Hepatocyte (in vitro differentiated cells): ENCODE results near the gene INO80D. TPM values are rescaled to one million over a fixed set of nuclear protein-coding genes. Genes with fewer than 3 reads are reported as not detected.

Source experiments
- DNase-seq: peaks from one replicate; pipeline ENCODE4 v3.0.0-alpha.2; 2016; ENCODE audit warnings: low spot score
- H2AFZ ChIP-seq: fragments of 200-600 bp; sonication (generic); 2 replicates; pipeline ENCODE4 v1.6.0; 2016; ENCODE audit warnings: antibody characterized with exemption, mild to moderate bottlenecking
- H3K27ac ChIP-seq: fragments of 200-600 bp; sonication (generic); 2 replicates; pipeline ENCODE4 v1.5.1; 2016; ENCODE audit warnings: mild to moderate bottlenecking
- H3K27me3 ChIP-seq: fragments of 200-600 bp; sonication (generic); 2 replicates; pipeline ENCODE4 v1.6.1; 2016
- H3K36me3 ChIP-seq: fragments of 200-600 bp; sonication (generic); replicated peaks from 2 replicates; pipeline ENCODE4 v1.5.1; 2016; ENCODE audit warnings: low read depth; ENCODE audit not compliant: insufficient read depth
- H3K4me1 ChIP-seq: fragments of 200-600 bp; sonication (generic); 2 replicates; pipeline ENCODE4 v1.5.1; 2016; ENCODE audit warnings: mild to moderate bottlenecking, moderate library complexity; ENCODE audit not compliant: insufficient read depth
- H3K4me2 ChIP-seq: fragments of 200-600 bp; sonication (generic); 2 replicates; pipeline ENCODE4 v1.6.0; 2016
- H3K4me3 ChIP-seq: fragments of 200-600 bp; sonication (generic); 2 replicates; pipeline ENCODE4 v1.5.1; 2016; ENCODE audit warnings: mild to moderate bottlenecking
- H3K79me2 ChIP-seq: fragments of 200-600 bp; sonication (generic); 2 replicates; pipeline ENCODE4 v1.6.0; 2017; ENCODE audit warnings: mild to moderate bottlenecking
- H3K9me2 ChIP-seq: fragments of 200-600 bp; sonication (generic); replicated peaks from 2 replicates; pipeline ENCODE4 v1.6.0; 2017; ENCODE audit warnings: mild to moderate bottlenecking; ENCODE audit not compliant: insufficient read depth
- H3K9me3 ChIP-seq: fragments of 200-600 bp; sonication (generic); 2 replicates; pipeline ENCODE4 v1.5.1; 2016; ENCODE audit warnings: low read depth, mild to moderate bottlenecking
- H4K20me1 ChIP-seq: fragments of 200-600 bp; sonication (generic); 2 replicates; pipeline ENCODE4 v1.6.0; 2016; ENCODE audit warnings: mild to moderate bottlenecking; ENCODE audit not compliant: insufficient read depth, poor library complexity, severe bottlenecking
- EZH2 ChIP-seq: fragments of 200-600 bp; sonication (generic); IDR thresholded peaks from 2 replicates; pipeline ENCODE4 v1.6.1; 2016; ENCODE audit warnings: antibody characterized with exemption, mild to moderate bottlenecking, borderline replicate concordance
- EZH2phosphoT487 ChIP-seq: fragments of 200-600 bp; sonication (generic); IDR thresholded peaks from one replicate; pipeline ENCODE4 v1.6.1; 2018; ENCODE audit warnings: antibody characterized with exemption, mild to moderate bottlenecking, low read depth, moderate library complexity; ENCODE audit not compliant: unreplicated experiment, severe bottlenecking
- WGBS: methylation state at CpG from one replicate; pipeline ENCODE4 v1.1.6; 2016; ENCODE audit warnings: low lambda C conversion rate; ENCODE audit errors: missing lambda C conversion rate; 5-methylcytosine and 5-hydroxymethylcytosine counted together
- polyA plus RNA-seq: library from polyadenylated mRNA; unstranded; fragments of >200 nt; fragmentation: Nextera tagmentation; extraction: Ambion mirVana; gene quantifications from 2 replicates; pipeline ENCODE4 v1.2.1, GENCODE V29; 2016
- total RNA-seq: library from RNA; depleted of rRNA; stranded (reverse); fragments of >200 nt; gene quantifications from 2 replicates; pipeline ENCODE4 v1.2.3, GENCODE V29; 2014
- TF ChIP-seq, protein P1 (sequence below): fragments of 200-600 bp; sonication (generic); IDR thresholded peaks from 2 replicates; pipeline ENCODE4 v1.5.1; 2016; ENCODE audit warnings: antibody characterized with exemption, mild to moderate bottlenecking; ENCODE audit not compliant: poor library complexity

Gene INO80D
- total and polyA plus RNA-seq, 2 experiments from 2014 or later: 6.6 to 15.0 TPM

DNA sequence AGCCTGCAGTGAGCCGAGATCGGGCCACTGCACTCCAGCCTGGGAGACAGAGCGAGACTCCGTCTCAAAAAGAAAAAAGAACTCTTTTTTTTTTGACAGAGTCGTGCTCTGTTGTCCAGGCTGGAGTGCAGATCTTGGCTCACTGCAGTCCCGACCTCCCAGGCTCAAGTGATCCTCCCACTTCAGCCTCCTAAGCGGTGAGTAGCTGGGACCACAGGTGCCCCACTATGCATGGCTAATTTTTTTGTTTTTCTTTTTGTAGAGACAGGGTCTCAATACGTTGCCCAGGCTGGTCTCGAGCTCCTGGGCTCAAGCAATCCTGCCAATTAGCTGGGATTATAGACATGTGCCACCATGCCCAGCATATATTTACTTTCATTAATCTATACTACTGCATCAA is 12.5 kb upstream of the INO80D start:
- TF ChIP-seq EZH2phosphoT487 (no peak), EZH2 (no peak)
- TF ChIP-seq, protein P1, sequence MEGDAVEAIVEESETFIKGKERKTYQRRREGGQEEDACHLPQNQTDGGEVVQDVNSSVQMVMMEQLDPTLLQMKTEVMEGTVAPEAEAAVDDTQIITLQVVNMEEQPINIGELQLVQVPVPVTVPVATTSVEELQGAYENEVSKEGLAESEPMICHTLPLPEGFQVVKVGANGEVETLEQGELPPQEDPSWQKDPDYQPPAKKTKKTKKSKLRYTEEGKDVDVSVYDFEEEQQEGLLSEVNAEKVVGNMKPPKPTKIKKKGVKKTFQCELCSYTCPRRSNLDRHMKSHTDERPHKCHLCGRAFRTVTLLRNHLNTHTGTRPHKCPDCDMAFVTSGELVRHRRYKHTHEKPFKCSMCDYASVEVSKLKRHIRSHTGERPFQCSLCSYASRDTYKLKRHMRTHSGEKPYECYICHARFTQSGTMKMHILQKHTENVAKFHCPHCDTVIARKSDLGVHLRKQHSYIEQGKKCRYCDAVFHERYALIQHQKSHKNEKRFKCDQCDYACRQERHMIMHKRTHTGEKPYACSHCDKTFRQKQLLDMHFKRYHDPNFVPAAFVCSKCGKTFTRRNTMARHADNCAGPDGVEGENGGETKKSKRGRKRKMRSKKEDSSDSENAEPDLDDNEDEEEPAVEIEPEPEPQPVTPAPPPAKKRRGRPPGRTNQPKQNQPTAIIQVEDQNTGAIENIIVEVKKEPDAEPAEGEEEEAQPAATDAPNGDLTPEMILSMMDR: no peak
- no peak overlapping the region for H3K4me3 ChIP-seq
- H2AFZ ChIP-seq: no peak overlapping the region
- H3K9me3 ChIP-seq: no peaks in the 10 kb centered on the region
- no peak overlapping the region for H3K27ac ChIP-seq
- WGBS: 96% methylated on average over 9 of the region's 9 CpGs
- H3K4me1 ChIP-seq: peaks cover 4% of the 10 kb centered on the region
- H3K79me2 ChIP-seq: peaks cover 5% of the 10 kb centered on the region
- no peak for DNase-seq
- no peak overlapping the region for H3K4me2 ChIP-seq
- no peaks in the 10 kb centered on the region for H3K36me3 ChIP-seq
- no peaks in the 10 kb centered on the region for H3K27me3 ChIP-seq
- H3K9me2 ChIP-seq: no peaks in the 10 kb centered on the region
- H4K20me1 ChIP-seq: no peaks in the 10 kb centered on the region

DNA sequence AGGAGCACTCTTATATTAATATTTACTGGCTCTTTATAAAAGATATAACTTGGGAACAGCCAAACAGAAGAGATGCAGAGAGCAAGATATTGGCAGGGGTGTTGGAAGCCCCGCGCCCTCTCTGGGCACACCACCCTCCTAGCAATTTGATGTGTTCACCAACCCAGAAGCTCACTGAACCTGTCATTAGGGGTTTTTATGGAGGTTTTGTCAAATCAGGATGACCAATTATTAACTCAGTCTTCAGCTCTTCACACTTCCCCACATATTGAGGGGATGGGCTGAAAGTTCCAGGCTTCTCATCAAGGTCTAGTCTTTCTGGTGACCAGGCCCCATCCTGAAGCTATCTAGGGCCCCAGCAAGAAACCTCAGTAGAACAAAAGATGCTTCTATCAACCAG is 10.9 kb upstream of the INO80D start:
- Histone ChIP-seq H3K36me3 (no peaks in the 10 kb centered on the region), H3K4me1 (peaks cover 4% of the 10 kb centered on the region), H3K79me2 (peaks cover 5% of the 10 kb centered on the region), H3K27me3 (no peaks in the 10 kb centered on the region), H3K4me2 (no peak overlapping the region), H2AFZ (no peak overlapping the region), H3K4me3 (no peak overlapping the region), H3K9me3 (no peaks in the 10 kb centered on the region), H3K27ac (no peak overlapping the region), H4K20me1 (no peaks in the 10 kb centered on the region), H3K9me2 (no peaks in the 10 kb centered on the region)
- DNase-seq: no peak
- TF ChIP-seq, protein P1: no peak
- TF ChIP-seq EZH2 (no peak), EZH2phosphoT487 (no peak)
- WGBS: 97% methylated on average over 2 of the region's 2 CpGs

GRCh38 chr2:206095536-206096332 is 9.8 kb upstream of the INO80D start:
- Histone ChIP-seq H3K27me3 (no peaks in the 10 kb centered on the region), H3K4me1 (peaks cover 4% of the 10 kb centered on the region), H3K4me3 (no peak overlapping the region), H3K9me3 (no peaks in the 10 kb centered on the region), H3K79me2 (peaks cover 9% of the 10 kb centered on the region), H3K9me2 (no peaks in the 10 kb centered on the region), H2AFZ (no peak overlapping the region), H3K27ac (no peak overlapping the region), H4K20me1 (no peaks in the 10 kb centered on the region), H3K4me2 (no peak overlapping the region), H3K36me3 (no peaks in the 10 kb centered on the region)
- TF ChIP-seq, protein P1: no peak
- TF ChIP-seq EZH2phosphoT487 (no peak), EZH2 (no peak)
- WGBS: 75% methylated on average over 3 of the region's 3 CpGs
- DNase-seq: no peak
